ENCODE data around the gene EFCAB6. TPM values are rescaled to one million over a fixed set of nuclear protein-coding genes. Genes with fewer than 3 reads are reported as not detected.

EFCAB6 gene
- total and polyA plus RNA-seq, 4 donors: 0.14 to 2.1 (median 0.53) TPM

DNA sequence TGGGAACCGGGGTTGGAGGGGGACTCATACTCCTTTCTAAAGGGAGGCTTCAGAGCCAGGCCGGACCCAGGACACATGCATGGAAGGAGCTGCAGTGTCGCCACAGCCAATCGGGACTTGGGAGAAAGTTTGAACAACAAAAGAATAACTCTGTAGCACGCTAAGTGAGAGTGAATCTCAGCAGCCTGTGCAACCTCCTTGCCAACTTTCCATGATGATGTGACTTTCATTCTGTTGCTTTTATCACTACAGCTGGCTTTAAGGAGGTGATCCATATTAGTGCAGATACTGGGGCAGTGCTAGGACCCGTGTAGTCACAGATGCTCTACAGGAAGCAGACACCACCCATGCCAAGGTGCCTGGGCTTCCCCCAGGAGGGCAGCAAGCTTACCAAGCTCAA lies 243.0 kb downstream of the EFCAB6 start:
- Histone ChIP-seq H3K4me3 (ENCODE audit: low read depth in 1 of 3, low read length in 3 of 3) (no peak overlapping the region), H3K36me3 (ENCODE audit: control insufficient read depth in 4 of 4, insufficient read depth in 3 of 4, low read depth in 1 of 4, low read length in 3 of 4) (no peaks in the 10 kb centered on the region), H3K27ac (ENCODE audit: low read depth in 1 of 2, low read length in 2 of 2) (no peak overlapping the region), H3K4me1 (ENCODE audit: control insufficient read depth in 4 of 4, insufficient read depth in 4 of 4, low read length in 3 of 4) (no peaks in the 10 kb centered on the region), H3K27me3 (ENCODE audit: control insufficient read depth in 4 of 4, insufficient read depth in 4 of 4, low read length in 3 of 4) (no peaks in the 10 kb centered on the region), H3K9ac (ENCODE audit: low read depth in 1 of 2, low read length in 2 of 2) (no peak overlapping the region), H3K9me3 (ENCODE audit: control insufficient read depth in 4 of 4, low read length in 3 of 4) (no peaks in the 10 kb centered on the region)
- TF ChIP-seq FOXA2 (IDR thresholded peaks at IDR 0.05) (no peak), HNF4G (IDR thresholded peaks at IDR 0.05) (no peak), REST (IDR thresholded peaks at IDR 0.05) (no peak), MAX (IDR thresholded peaks at IDR 0.05) (no peak), TAF1 (conservative IDR thresholded peaks at IDR 0.05) (no peak), JUND (IDR thresholded peaks at IDR 0.05) (no peak), NR2F2 (IDR thresholded peaks at IDR 0.05) (no peak), SP1 (IDR thresholded peaks at IDR 0.05) (no peak), EGR1 (IDR thresholded peaks at IDR 0.05; ENCODE audit: low read depth in 2 of 2) (no peak)
- TF ChIP-seq, protein P1, sequence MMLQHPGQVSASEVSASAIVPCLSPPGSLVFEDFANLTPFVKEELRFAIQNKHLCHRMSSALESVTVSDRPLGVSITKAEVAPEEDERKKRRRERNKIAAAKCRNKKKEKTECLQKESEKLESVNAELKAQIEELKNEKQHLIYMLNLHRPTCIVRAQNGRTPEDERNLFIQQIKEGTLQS (IDR thresholded peaks at IDR 0.05): no peak
- DNase-seq (ENCODE audit: low spot score): no peak
- 93% methylated on average over 6 of the region's 6 CpGs for WGBS

DNA sequence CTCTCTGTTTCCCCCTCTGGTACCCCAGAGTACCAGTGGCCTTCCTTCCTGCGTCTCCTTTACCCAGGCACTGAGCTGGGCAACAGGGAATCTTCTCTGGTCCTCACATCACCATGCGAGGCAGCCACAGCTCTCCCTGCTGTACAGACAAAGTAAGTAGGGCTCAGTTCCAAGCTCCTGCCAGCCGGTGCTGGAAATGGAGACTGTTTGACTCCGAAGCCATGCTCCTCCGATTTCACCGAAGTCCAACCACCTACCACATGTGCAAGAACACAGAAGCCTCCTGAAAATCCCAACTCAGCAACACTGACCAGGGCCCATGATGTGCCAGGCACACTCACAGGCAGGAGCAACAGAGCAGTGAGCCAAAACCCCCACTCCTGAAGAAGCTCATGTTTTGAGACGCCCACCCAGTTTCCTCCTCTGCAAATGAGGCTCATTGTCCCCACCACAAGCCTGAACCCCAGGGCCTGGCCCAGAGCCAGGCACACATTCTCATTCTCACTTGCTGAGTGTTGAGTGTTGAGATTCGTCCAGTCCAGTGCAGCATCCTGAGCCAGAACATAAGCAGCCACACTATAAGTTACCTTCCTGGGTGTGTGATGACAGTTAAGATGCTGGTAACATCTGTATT lies 244.3 kb downstream of the EFCAB6 start:
- no peak overlapping the region for H3K27ac ChIP-seq (ENCODE audit: low read depth in 1 of 2, low read length in 2 of 2)
- 81% methylated on average over 8 of the region's 8 CpGs for WGBS
- no peak overlapping the region for H3K9ac ChIP-seq (ENCODE audit: low read depth in 1 of 2, low read length in 2 of 2)
- no peak overlapping the region for H3K4me3 ChIP-seq (ENCODE audit: low read depth in 1 of 3, low read length in 3 of 3)
- no peaks in the 10 kb centered on the region for H3K27me3 ChIP-seq (ENCODE audit: control insufficient read depth in 4 of 4, insufficient read depth in 4 of 4, low read length in 3 of 4)
- H3K9me3 ChIP-seq (ENCODE audit: control insufficient read depth in 4 of 4, low read length in 3 of 4): no peaks in the 10 kb centered on the region
- TF ChIP-seq GABPA (IDR thresholded peaks at IDR 0.05 in 1 of 2, conservative IDR thresholded peaks at IDR 0.05 in 1 of 2) (no peak), HNF4A (conservative IDR thresholded peaks at IDR 0.05) (no peak)
- no peaks in the 10 kb centered on the region for H3K4me1 ChIP-seq (ENCODE audit: control insufficient read depth in 4 of 4, insufficient read depth in 4 of 4, low read length in 3 of 4)
- no peak for DNase-seq (ENCODE audit: low spot score)
- no peaks in the 10 kb centered on the region for H3K36me3 ChIP-seq (ENCODE audit: control insufficient read depth in 4 of 4, insufficient read depth in 3 of 4, low read depth in 1 of 4, low read length in 3 of 4)

GRCh38 chr22:43566561-43567332 lies 245.4 kb downstream of the EFCAB6 start:
- Histone ChIP-seq H3K36me3 (ENCODE audit: control insufficient read depth in 4 of 4, insufficient read depth in 3 of 4, low read depth in 1 of 4, low read length in 3 of 4) (no peaks in the 10 kb centered on the region), H3K9me3 (ENCODE audit: control insufficient read depth in 4 of 4, low read length in 3 of 4) (no peaks in the 10 kb centered on the region), H3K4me1 (ENCODE audit: control insufficient read depth in 4 of 4, insufficient read depth in 4 of 4, low read length in 3 of 4) (no peaks in the 10 kb centered on the region), H3K27ac (ENCODE audit: low read depth in 1 of 2, low read length in 2 of 2) (no peak overlapping the region), H3K4me3 (ENCODE audit: low read depth in 1 of 3, low read length in 3 of 3) (no peak overlapping the region), H3K9ac (ENCODE audit: low read depth in 1 of 2, low read length in 2 of 2) (no peak overlapping the region), H3K27me3 (ENCODE audit: control insufficient read depth in 4 of 4, insufficient read depth in 4 of 4, low read length in 3 of 4) (no peaks in the 10 kb centered on the region)
- WGBS: 83% methylated on average over 9 of the region's 9 CpGs
- DNase-seq (ENCODE audit: low spot score): no peak
- TF ChIP-seq EGR1 (IDR thresholded peaks at IDR 0.05; ENCODE audit: low read depth in 2 of 2): no peak
- no peak for TF ChIP-seq NR2F2 (IDR thresholded peaks at IDR 0.05)
- no peak for TF ChIP-seq HNF4G (IDR thresholded peaks at IDR 0.05)
- TF ChIP-seq RAD21 (IDR thresholded peaks at IDR 0.05): no peak
- TF ChIP-seq GABPA (IDR thresholded peaks at IDR 0.05 in 1 of 2, conservative IDR thresholded peaks at IDR 0.05 in 1 of 2): no peak
- TF ChIP-seq, protein P1 (IDR thresholded peaks at IDR 0.05): no peak
- TF ChIP-seq YY1 (IDR thresholded peaks at IDR 0.05): no peak
- TF ChIP-seq, protein P2, sequence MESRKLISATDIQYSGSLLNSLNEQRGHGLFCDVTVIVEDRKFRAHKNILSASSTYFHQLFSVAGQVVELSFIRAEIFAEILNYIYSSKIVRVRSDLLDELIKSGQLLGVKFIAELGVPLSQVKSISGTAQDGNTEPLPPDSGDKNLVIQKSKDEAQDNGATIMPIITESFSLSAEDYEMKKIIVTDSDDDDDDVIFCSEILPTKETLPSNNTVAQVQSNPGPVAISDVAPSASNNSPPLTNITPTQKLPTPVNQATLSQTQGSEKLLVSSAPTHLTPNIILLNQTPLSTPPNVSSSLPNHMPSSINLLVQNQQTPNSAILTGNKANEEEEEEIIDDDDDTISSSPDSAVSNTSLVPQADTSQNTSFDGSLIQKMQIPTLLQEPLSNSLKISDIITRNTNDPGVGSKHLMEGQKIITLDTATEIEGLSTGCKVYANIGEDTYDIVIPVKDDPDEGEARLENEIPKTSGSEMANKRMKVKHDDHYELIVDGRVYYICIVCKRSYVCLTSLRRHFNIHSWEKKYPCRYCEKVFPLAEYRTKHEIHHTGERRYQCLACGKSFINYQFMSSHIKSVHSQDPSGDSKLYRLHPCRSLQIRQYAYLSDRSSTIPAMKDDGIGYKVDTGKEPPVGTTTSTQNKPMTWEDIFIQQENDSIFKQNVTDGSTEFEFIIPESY (IDR thresholded peaks at IDR 0.05): no peak
- TF ChIP-seq FOXA2 (IDR thresholded peaks at IDR 0.05): no peak
- TF ChIP-seq REST (IDR thresholded peaks at IDR 0.05): no peak
- TF ChIP-seq JUND (IDR thresholded peaks at IDR 0.05): no peak
- no peak for TF ChIP-seq TAF1 (conservative IDR thresholded peaks at IDR 0.05)
- TF ChIP-seq SP1 (IDR thresholded peaks at IDR 0.05): no peak
